HepG2 (cell line): Measurements from ENCODE around the gene CNPY4. TPM values are rescaled to one million over a fixed set of nuclear protein-coding genes. Genes with fewer than 3 reads are reported as not detected.
A peak's percentile ranks its signal among the peaks of the same experiment; 100 is the strongest.

Experiments used
- HDAC6 ChIP-seq: fragments of 200-600 bp; sonication (generic); IDR thresholded peaks from 2 replicates; pipeline ENCODE4 v1.7.0; 2017; ENCODE audit warnings: mild to moderate bottlenecking, antibody characterized with exemption, low read length, low read depth
- HIVEP1 ChIP-seq: sonication (generic); formaldehyde crosslinking; IDR thresholded peaks from 2 replicates; pipeline ENCODE4 v1.4.0; 2020; ENCODE audit warnings: mild to moderate bottlenecking, missing genetic modification reagents
- HNRNPK ChIP-seq: fragments of 200-400 bp; formaldehyde crosslinking; IDR thresholded peaks from 2 replicates; pipeline ENCODE4 v1.6.1; 2018; ENCODE audit warnings: low read length, low read depth, moderate library complexity, mild to moderate bottlenecking; ENCODE audit not compliant: poor library complexity, severe bottlenecking
- NR1H2 ChIP-seq: sonication (generic); formaldehyde crosslinking; IDR thresholded peaks from 2 replicates; pipeline ENCODE4 v1.8.1; 2022; ENCODE audit warnings: low read depth, missing genetic modification reagents, borderline replicate concordance
- SATB2 ChIP-seq: sonication (generic); formaldehyde crosslinking; IDR thresholded peaks from 2 replicates; pipeline ENCODE4 v1.5.0; 2020; ENCODE audit warnings: missing genetic modification reagents
- SOX13 ChIP-seq, 3 experiments: fragments of 450-650 bp in 1 of 3; sonication (generic) in 1 of 3; formaldehyde crosslinking in 1 of 3; IDR thresholded peaks in 2 of 3; conservative IDR thresholded peaks in 1 of 3; 2 replicates each; pipeline versions ENCODE4 v1.5.0 to v1.6.1; 2016 to 2020; ENCODE audit warnings: antibody characterized with exemption in 1 of 3, mild to moderate bottlenecking in 1 of 3, missing compliant biosample characterization in 1 of 3, missing genetic modification reagents in 1 of 3, moderate library complexity in 1 of 3
- SOX6 ChIP-seq, 2 experiments: fragments of 450-650 bp in 1 of 2; sonication (generic) in 1 of 2; formaldehyde crosslinking in 1 of 2; IDR thresholded peaks; 2 replicates each; pipeline versions ENCODE4 v1.4.0 to v1.6.1; 2017 to 2020; ENCODE audit warnings: antibody characterized with exemption in 1 of 2, mild to moderate bottlenecking in 1 of 2, missing genetic modification reagents in 1 of 2
- TCF7 ChIP-seq: sonication (generic); IDR thresholded peaks from 2 replicates; pipeline ENCODE4 v1.6.1; 2016; ENCODE audit warnings: antibody characterized with exemption, low read depth
- ZBTB1 ChIP-seq: sonication (generic); formaldehyde crosslinking; IDR thresholded peaks from 2 replicates; pipeline ENCODE4 v1.4.0; 2020; ENCODE audit warnings: missing genetic modification reagents, borderline replicate concordance
- ZFX ChIP-seq: sonication (generic); formaldehyde crosslinking; IDR thresholded peaks from 2 replicates; pipeline ENCODE4 v1.4.0; 2020; ENCODE audit warnings: mild to moderate bottlenecking, low read depth, missing genetic modification reagents, moderate library complexity
- ZNF335 ChIP-seq: sonication (generic); formaldehyde crosslinking; IDR thresholded peaks from 2 replicates; pipeline ENCODE4 v1.4.0; 2020; ENCODE audit warnings: missing genetic modification reagents
- ZNF644 ChIP-seq: IDR thresholded peaks from 2 replicates; pipeline ENCODE4 v1.6.1; 2016; ENCODE audit warnings: low read depth
- ZNF772 ChIP-seq: sonication (generic); formaldehyde crosslinking; IDR thresholded peaks from 2 replicates; pipeline ENCODE4 v1.5.0; 2020; ENCODE audit warnings: mild to moderate bottlenecking, missing genetic modification reagents
- polyA plus RNA-seq, 8 experiments: library from polyadenylated mRNA; depleted of rRNA in 3 of 8; stranded (reverse) in 7 of 8; unstranded in 1 of 8; fragments of >200 nt; fragmentation: Illumina TruSeq in 4 of 8; extraction: Trizol in 4 of 8; gene quantifications; 2 replicates each; pipeline versions ENCODE4 v1.2.1 to v1.2.3, GENCODE V29; 2011 to 2016; ENCODE audit warnings: low read depth in 4 of 8, missing spikeins in 1 of 8, mixed read lengths in 1 of 8; ENCODE audit not compliant: insufficient read depth in 1 of 8
- total RNA-seq, 5 experiments: library from RNA; depleted of rRNA; stranded (reverse); fragments of >200 nt; fragmentation: Illumina TruSeq; extraction: Trizol; gene quantifications; 2 replicates each; pipeline ENCODE4 v1.2.3, GENCODE V29; 2016; ENCODE audit warnings: low read depth in 1 of 5
- TF ChIP-seq, protein P1 (sequence below): sonication (generic); formaldehyde crosslinking; IDR thresholded peaks from 2 replicates; pipeline ENCODE4 v1.4.0; 2020; ENCODE audit warnings: missing genetic modification reagents, borderline replicate concordance
- TF ChIP-seq, protein P2 (sequence below): sonication (generic); formaldehyde crosslinking; IDR thresholded peaks from 2 replicates; pipeline ENCODE4 v1.4.0; 2020; ENCODE audit warnings: missing genetic modification reagents, borderline replicate concordance
- TF ChIP-seq, protein P3 (sequence below): sonication (generic); formaldehyde crosslinking; IDR thresholded peaks from 2 replicates; pipeline ENCODE4 v1.5.0; 2020; ENCODE audit warnings: missing genetic modification reagents, mild to moderate bottlenecking, borderline replicate concordance
- TF ChIP-seq, protein P4 (sequence below): sonication (generic); formaldehyde crosslinking; IDR thresholded peaks from 2 replicates; pipeline ENCODE4 v1.8.0; 2022; ENCODE audit warnings: missing genetic modification reagents, mild to moderate bottlenecking, inconsistent platforms, borderline replicate concordance
- TF ChIP-seq, protein P5 (sequence below): sonication (generic); formaldehyde crosslinking; IDR thresholded peaks from 2 replicates; pipeline ENCODE4 v1.8.0; 2022; ENCODE audit warnings: missing genetic modification reagents, low read depth, mild to moderate bottlenecking, borderline replicate concordance

The CNPY4 gene
- total and polyA plus RNA-seq, 2 of the 13 experiments (the other 11 are each of a cell fraction or from before 2014, with no cell fraction given), result 6.2 to 12.7 TPM

DNA sequence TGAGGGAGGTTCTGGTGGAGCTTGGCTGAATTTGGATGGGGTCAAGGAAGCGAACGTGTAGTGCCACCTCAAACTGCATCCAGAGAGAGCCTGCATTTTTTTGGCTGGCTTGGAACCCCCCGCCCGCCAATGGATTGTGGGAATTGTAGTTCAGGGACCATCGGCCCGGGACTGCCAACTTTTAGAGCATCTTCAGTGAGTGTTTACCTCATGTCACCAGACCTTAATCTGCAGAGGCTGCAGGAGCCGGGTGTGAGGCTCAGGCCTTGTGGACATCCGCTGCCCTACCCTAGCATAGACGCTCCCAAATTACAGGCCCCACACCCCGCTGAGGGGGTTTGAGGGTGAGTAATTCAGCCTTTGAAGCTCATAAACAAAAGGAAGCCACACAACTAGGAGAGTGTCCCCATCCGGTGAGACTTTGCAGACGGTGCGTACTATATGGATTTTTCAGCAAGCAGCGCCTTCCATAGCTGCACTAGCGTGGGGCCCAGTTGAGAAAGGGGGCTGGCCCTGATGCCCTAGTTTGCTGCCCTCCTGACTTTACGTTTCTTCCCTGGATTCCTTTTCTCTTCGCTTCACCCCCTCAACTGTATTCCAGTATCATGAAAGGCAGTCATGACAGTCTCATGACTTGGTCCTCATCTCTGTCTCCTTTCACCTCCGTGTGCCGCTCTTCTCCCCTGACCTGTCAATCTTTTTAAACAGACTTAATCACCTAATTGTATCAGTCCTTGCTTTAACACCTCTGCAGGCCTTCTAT, 717 bp downstream of the CNPY4 start (continued):
- TF ChIP-seq, protein P1, sequence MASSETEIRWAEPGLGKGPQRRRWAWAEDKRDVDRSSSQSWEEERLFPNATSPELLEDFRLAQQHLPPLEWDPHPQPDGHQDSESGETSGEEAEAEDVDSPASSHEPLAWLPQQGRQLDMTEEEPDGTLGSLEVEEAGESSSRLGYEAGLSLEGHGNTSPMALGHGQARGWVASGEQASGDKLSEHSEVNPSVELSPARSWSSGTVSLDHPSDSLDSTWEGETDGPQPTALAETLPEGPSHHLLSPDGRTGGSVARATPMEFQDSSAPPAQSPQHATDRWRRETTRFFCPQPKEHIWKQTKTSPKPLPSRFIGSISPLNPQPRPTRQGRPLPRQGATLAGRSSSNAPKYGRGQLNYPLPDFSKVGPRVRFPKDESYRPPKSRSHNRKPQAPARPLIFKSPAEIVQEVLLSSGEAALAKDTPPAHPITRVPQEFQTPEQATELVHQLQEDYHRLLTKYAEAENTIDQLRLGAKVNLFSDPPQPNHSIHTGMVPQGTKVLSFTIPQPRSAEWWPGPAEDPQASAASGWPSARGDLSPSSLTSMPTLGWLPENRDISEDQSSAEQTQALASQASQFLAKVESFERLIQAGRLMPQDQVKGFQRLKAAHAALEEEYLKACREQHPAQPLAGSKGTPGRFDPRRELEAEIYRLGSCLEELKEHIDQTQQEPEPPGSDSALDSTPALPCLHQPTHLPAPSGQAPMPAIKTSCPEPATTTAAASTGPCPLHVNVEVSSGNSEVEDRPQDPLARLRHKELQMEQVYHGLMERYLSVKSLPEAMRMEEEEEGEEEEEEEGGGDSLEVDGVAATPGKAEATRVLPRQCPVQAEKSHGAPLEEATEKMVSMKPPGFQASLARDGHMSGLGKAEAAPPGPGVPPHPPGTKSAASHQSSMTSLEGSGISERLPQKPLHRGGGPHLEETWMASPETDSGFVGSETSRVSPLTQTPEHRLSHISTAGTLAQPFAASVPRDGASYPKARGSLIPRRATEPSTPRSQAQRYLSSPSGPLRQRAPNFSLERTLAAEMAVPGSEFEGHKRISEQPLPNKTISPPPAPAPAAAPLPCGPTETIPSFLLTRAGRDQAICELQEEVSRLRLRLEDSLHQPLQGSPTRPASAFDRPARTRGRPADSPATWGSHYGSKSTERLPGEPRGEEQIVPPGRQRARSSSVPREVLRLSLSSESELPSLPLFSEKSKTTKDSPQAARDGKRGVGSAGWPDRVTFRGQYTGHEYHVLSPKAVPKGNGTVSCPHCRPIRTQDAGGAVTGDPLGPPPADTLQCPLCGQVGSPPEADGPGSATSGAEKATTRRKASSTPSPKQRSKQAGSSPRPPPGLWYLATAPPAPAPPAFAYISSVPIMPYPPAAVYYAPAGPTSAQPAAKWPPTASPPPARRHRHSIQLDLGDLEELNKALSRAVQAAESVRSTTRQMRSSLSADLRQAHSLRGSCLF (CRISPR knock-in tag), result no peak
- TF ChIP-seq ZNF335 (CRISPR knock-in tag) (0 out of 2 replicates have a peak, but pooled peaks have one; percentile 21), TCF7 (no peak), SOX13 (IDR thresholded peaks at IDR 0.05) (no peak), SOX13 (CRISPR knock-in tag; conservative IDR thresholded peaks at IDR 0.05 in 1 of 2, IDR thresholded peaks at IDR 0.05 in 1 of 2) (peak in 1 of 2 experiments; percentile 3; a peak in 1 of 4 replicates), ZBTB1 (CRISPR knock-in tag) (no peak), SATB2 (CRISPR knock-in tag) (no peak), NR1H2 (CRISPR knock-in tag) (no peak), HDAC6 (no peak), ZFX (peak; percentile 67), HIVEP1 (CRISPR knock-in tag) (0 out of 2 replicates have a peak, but pooled peaks have one; percentile 3), SOX6 (IDR thresholded peaks at IDR 0.05) (no peak), SOX6 (CRISPR knock-in tag; IDR thresholded peaks at IDR 0.05) (peak; percentile 23; the same call in 1 of the 2 replicates), HNRNPK (no peak), ZNF644 (CRISPR knock-in tag) (no peak), ZNF772 (CRISPR knock-in tag) (no peak)
- TF ChIP-seq, protein P2, sequence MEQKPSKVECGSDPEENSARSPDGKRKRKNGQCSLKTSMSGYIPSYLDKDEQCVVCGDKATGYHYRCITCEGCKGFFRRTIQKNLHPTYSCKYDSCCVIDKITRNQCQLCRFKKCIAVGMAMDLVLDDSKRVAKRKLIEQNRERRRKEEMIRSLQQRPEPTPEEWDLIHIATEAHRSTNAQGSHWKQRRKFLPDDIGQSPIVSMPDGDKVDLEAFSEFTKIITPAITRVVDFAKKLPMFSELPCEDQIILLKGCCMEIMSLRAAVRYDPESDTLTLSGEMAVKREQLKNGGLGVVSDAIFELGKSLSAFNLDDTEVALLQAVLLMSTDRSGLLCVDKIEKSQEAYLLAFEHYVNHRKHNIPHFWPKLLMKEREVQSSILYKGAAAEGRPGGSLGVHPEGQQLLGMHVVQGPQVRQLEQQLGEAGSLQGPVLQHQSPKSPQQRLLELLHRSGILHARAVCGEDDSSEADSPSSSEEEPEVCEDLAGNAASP (CRISPR knock-in tag), result no peak
- TF ChIP-seq, protein P3, sequence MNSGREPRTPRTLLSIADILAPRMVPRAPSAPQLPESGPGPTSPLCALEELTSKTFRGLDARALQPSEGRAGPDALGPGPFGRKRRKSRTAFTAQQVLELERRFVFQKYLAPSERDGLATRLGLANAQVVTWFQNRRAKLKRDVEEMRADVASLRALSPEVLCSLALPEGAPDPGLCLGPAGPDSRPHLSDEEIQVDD (CRISPR knock-in tag), result no peak
- TF ChIP-seq, protein P4, sequence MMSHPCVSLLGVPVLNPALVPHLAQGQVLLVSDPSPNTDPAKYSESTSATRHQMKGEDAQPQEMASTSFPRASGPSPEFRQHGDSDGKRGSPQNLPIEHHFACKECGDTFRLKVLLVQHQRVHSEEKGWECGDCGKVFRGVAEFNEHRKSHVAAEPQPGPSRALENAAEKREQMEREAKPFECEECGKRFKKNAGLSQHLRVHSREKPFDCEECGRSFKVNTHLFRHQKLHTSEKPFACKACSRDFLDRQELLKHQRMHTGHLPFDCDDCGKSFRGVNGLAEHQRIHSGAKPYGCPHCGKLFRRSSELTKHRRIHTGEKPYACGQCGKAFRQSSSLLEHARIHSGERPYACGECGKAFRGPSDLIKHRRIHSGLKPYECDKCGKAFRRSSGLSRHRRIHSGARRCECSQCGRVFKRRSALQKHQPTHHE, result no peak
- TF ChIP-seq, protein P5, sequence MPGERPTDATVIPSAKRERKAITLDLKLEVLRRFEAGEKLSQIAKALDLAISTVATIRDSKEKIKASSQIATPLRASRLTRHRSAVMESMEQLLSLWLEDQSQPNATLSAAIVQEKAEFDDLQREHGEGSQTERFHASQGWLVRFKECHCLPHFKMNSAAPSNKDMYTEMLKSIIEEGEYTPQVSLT (CRISPR knock-in tag), result no peak
